KMS-11 (cell line): ENCODE data around the gene LIMS2.

ENCODE experiments used
- H2AFZ ChIP-seq: fragments of 200-600 bp; sonication (generic); 2 replicates; pipeline ENCODE4 v1.6.1; 2016; ENCODE audit warnings: antibody characterized with exemption, mixed run types, low read depth
- H3K27ac ChIP-seq: fragments of 200-600 bp; sonication (generic); 2 replicates; pipeline ENCODE4 v1.6.1; 2016; ENCODE audit warnings: mild to moderate bottlenecking, mixed run types
- H3K27me3 ChIP-seq: fragments of 200-600 bp; sonication (generic); 2 replicates; pipeline ENCODE4 v1.6.1; 2017; ENCODE audit warnings: mild to moderate bottlenecking, low read depth, mixed run types, moderate library complexity; ENCODE audit not compliant: insufficient read depth
- H3K36me3 ChIP-seq: fragments of 200-600 bp; sonication (generic); 2 replicates; pipeline ENCODE4 v1.6.1; 2017; ENCODE audit warnings: mild to moderate bottlenecking, mixed run types; ENCODE audit not compliant: insufficient read depth
- H3K4me1 ChIP-seq: fragments of 200-600 bp; sonication (generic); 2 replicates; pipeline ENCODE4 v1.6.1; 2016; ENCODE audit warnings: mild to moderate bottlenecking, low read depth, mixed run types; ENCODE audit not compliant: poor library complexity, severe bottlenecking
- H3K4me2 ChIP-seq: fragments of 200-600 bp; sonication (generic); 2 replicates; pipeline ENCODE4 v1.7.0; 2016; ENCODE audit warnings: mild to moderate bottlenecking, mixed run types
- H3K4me3 ChIP-seq: fragments of 200-600 bp; sonication (generic); IDR thresholded peaks from 2 replicates; pipeline ENCODE4 v1.6.1; 2017; ENCODE audit warnings: low read depth, low read length, mixed read lengths; ENCODE audit not compliant: insufficient read depth
- H3K79me2 ChIP-seq: fragments of 200-600 bp; sonication (generic); 2 replicates; pipeline ENCODE4 v1.6.1; 2016; ENCODE audit warnings: low read depth, mixed run types; ENCODE audit not compliant: insufficient read depth
- H3K9ac ChIP-seq: fragments of 200-600 bp; sonication (generic); 2 replicates; pipeline ENCODE4 v1.6.1; 2016; ENCODE audit warnings: mild to moderate bottlenecking, mixed run types
- H4K20me1 ChIP-seq: fragments of 200-600 bp; sonication (generic); 2 replicates; pipeline ENCODE4 v1.6.1; 2016; ENCODE audit warnings: mild to moderate bottlenecking, mixed run types; ENCODE audit not compliant: insufficient read depth
- CTCF ChIP-seq: fragments of 200-600 bp; sonication (generic); conservative IDR thresholded peaks from 2 replicates; pipeline ENCODE4 v1.6.1; 2017; ENCODE audit warnings: low read depth, mild to moderate bottlenecking, antibody characterized with exemption, low read length, moderate library complexity, mixed read lengths

LIMS2 gene

GRCh38 chr2:127681976-127682857, 6.9 kb upstream of the LIMS2 start:
- H3K36me3 ChIP-seq: no peaks in the 10 kb centered on the region
- no peak overlapping the region for H3K27ac ChIP-seq
- TF ChIP-seq CTCF: no peak
- H3K4me3 ChIP-seq: no peak overlapping the region
- no peaks in the 10 kb centered on the region for H4K20me1 ChIP-seq
- no peak overlapping the region for H3K4me2 ChIP-seq
- H3K9ac ChIP-seq: no peak overlapping the region
- no peaks in the 10 kb centered on the region for H3K4me1 ChIP-seq
- no peaks in the 10 kb centered on the region for H3K27me3 ChIP-seq
- H3K79me2 ChIP-seq: no peaks in the 10 kb centered on the region
- no peak overlapping the region for H2AFZ ChIP-seq

- Histone ChIP-seq H3K27me3 (no peaks in the 10 kb centered on the region), H3K4me2 (no peak overlapping the region), H3K4me1 (no peaks in the 10 kb centered on the region), H2AFZ (no peak overlapping the region), H3K9ac (no peak overlapping the region), H4K20me1 (no peaks in the 10 kb centered on the region), H3K27ac (no peak overlapping the region), H3K79me2 (no peaks in the 10 kb centered on the region), H3K4me3 (no peak overlapping the region), H3K36me3 (no peaks in the 10 kb centered on the region)
- no peak for TF ChIP-seq CTCF
Measured at GRCh38 chr2:127681288-127681804, 6.0 kb upstream of the LIMS2 start.

GRCh38 chr2:127680706-127681287, 5.5 kb upstream of the LIMS2 start:
- H3K4me2 ChIP-seq: no peak overlapping the region
- H3K9ac ChIP-seq: no peak overlapping the region
- H3K4me3 ChIP-seq: no peak overlapping the region
- H3K27ac ChIP-seq: no peak overlapping the region
- H4K20me1 ChIP-seq: no peaks in the 10 kb centered on the region
- no peaks in the 10 kb centered on the region for H3K27me3 ChIP-seq
- H3K36me3 ChIP-seq: no peaks in the 10 kb centered on the region
- TF ChIP-seq CTCF: no peak
- H3K4me1 ChIP-seq: no peaks in the 10 kb centered on the region
- no peak overlapping the region for H2AFZ ChIP-seq
- H3K79me2 ChIP-seq: no peaks in the 10 kb centered on the region

- Histone ChIP-seq H3K79me2 (no peaks in the 10 kb centered on the region), H3K9ac (no peak overlapping the region), H3K4me2 (no peak overlapping the region), H3K36me3 (no peaks in the 10 kb centered on the region), H3K27me3 (no peaks in the 10 kb centered on the region), H3K4me1 (no peaks in the 10 kb centered on the region), H4K20me1 (no peaks in the 10 kb centered on the region), H2AFZ (no peak overlapping the region), H3K4me3 (no peak overlapping the region), H3K27ac (no peak overlapping the region)
- no peak for TF ChIP-seq CTCF
Measured at GRCh38 chr2:127679680-127680361, 4.5 kb upstream of the LIMS2 start.
